Parathyroid adenoma (tissue), 2 donors: ENCODE data around the gene BIN1.

Experiments
- H2AFZ ChIP-seq: fragments of 300-600 bp; sonication (generic); one replicate; pipeline ENCODE4 v1.7.0; 2017; ENCODE audit warnings: antibody characterized with exemption, mild to moderate bottlenecking
- H3K27ac ChIP-seq: fragments of 300-600 bp; sonication (generic); one replicate; pipeline ENCODE4 v1.7.0; 2017
- H3K27me3 ChIP-seq: fragments of 300-600 bp; sonication (generic); one replicate; pipeline ENCODE4 v1.7.0; 2017; ENCODE audit warnings: low read length; ENCODE audit not compliant: control insufficient read depth, insufficient read depth
- H3K36me3 ChIP-seq: fragments of 300-600 bp; sonication (generic); one replicate; pipeline ENCODE4 v1.7.0; 2017; ENCODE audit warnings: low read length; ENCODE audit not compliant: control insufficient read depth, insufficient read depth
- H3K4me1 ChIP-seq: fragments of 300-600 bp; sonication (generic); one replicate; pipeline ENCODE4 v1.7.0; 2017; ENCODE audit warnings: control low read depth
- H3K4me2 ChIP-seq: fragments of 300-600 bp; sonication (generic); one replicate; pipeline ENCODE4 v1.7.0; 2017; ENCODE audit warnings: low read length
- H3K4me3 ChIP-seq: fragments of 300-600 bp; sonication (generic); one replicate; pipeline ENCODE4 v1.7.0; 2017; ENCODE audit warnings: low read depth, low read length
- H3K79me2 ChIP-seq: fragments of 300-600 bp; sonication (generic); one replicate; pipeline ENCODE4 v1.7.0; 2017; ENCODE audit warnings: control low read depth
- H3K9ac ChIP-seq: fragments of 300-600 bp; sonication (generic); one replicate; pipeline ENCODE4 v1.7.0; 2017; ENCODE audit warnings: mild to moderate bottlenecking
- H3K9me3 ChIP-seq: fragments of 300-600 bp; sonication (generic); one replicate; pipeline ENCODE4 v1.7.0; 2017; ENCODE audit warnings: low read length; ENCODE audit not compliant: control insufficient read depth
- CTCF ChIP-seq: fragments of 300-600 bp; sonication (generic); IDR thresholded peaks from one replicate; pipeline ENCODE4 v1.7.0; 2017; ENCODE audit warnings: antibody characterized with exemption, mild to moderate bottlenecking
- donor health status: primary hyperparathyroidism.

Gene BIN1

GRCh38 chr2:127088706-127089105 is 18.2 kb downstream of the BIN1 start:
- Histone ChIP-seq H3K27me3 (no peaks in the 10 kb centered on the region), H3K4me1 (peaks cover 49% of the 10 kb centered on the region), H2AFZ (no peak overlapping the region), H3K27ac (no peak overlapping the region), H3K79me2 (peaks cover 53% of the 10 kb centered on the region), H3K4me3 (no peak overlapping the region), H3K36me3 (no peaks in the 10 kb centered on the region), H3K9ac (no peak overlapping the region), H3K9me3 (no peaks in the 10 kb centered on the region), H3K4me2 (no peak overlapping the region)
- no peak for TF ChIP-seq CTCF

GRCh38 chr2:127087791-127088495 is 19.0 kb downstream of the BIN1 start:
- H3K4me3 ChIP-seq = no peak overlapping the region
- H3K27me3 ChIP-seq = no peaks in the 10 kb centered on the region
- peak overlapping the region; percentile 3 for H3K27ac ChIP-seq

GRCh38 chr2:127086990-127087790 is 19.8 kb downstream of the BIN1 start:
- no peak for TF ChIP-seq CTCF
- Histone ChIP-seq H3K9me3 (no peaks in the 10 kb centered on the region), H3K27ac (peak overlapping the region; percentile 21), H3K4me2 (no peak overlapping the region), H3K36me3 (no peaks in the 10 kb centered on the region), H2AFZ (no peak overlapping the region), H3K9ac (no peak overlapping the region), H3K4me1 (peaks cover 49% of the 10 kb centered on the region), H3K27me3 (no peaks in the 10 kb centered on the region), H3K79me2 (peaks cover 54% of the 10 kb centered on the region), H3K4me3 (no peak overlapping the region)

More at GRCh38 chr2:127087791-127088495, 19.0 kb downstream of the BIN1 start:
- no peak overlapping the region for H3K9ac ChIP-seq
- no peak overlapping the region for H3K4me2 ChIP-seq
- peaks cover 49% of the 10 kb centered on the region for H3K4me1 ChIP-seq
- no peak overlapping the region for H2AFZ ChIP-seq
- no peaks in the 10 kb centered on the region for H3K36me3 ChIP-seq
- H3K79me2 ChIP-seq = peaks cover 53% of the 10 kb centered on the region
- H3K9me3 ChIP-seq = no peaks in the 10 kb centered on the region
- TF ChIP-seq CTCF = no peak

GRCh38 chr2:127085317-127085681 is 21.7 kb downstream of the BIN1 start:
- no peak overlapping the region for H3K9ac ChIP-seq
- peak overlapping the region; percentile 59 for H3K27ac ChIP-seq
- H2AFZ ChIP-seq = no peak overlapping the region
- H3K27me3 ChIP-seq = no peaks in the 10 kb centered on the region
- peaks cover 63% of the 10 kb centered on the region for H3K4me1 ChIP-seq
- no peaks in the 10 kb centered on the region for H3K36me3 ChIP-seq
- no peak for TF ChIP-seq CTCF
- H3K79me2 ChIP-seq = peaks cover 52% of the 10 kb centered on the region
- no peak overlapping the region for H3K4me3 ChIP-seq
- no peaks in the 10 kb centered on the region for H3K9me3 ChIP-seq
- no peak overlapping the region for H3K4me2 ChIP-seq
